B cell (primary cell): ENCODE data around the gene DLG2. TPM values are rescaled to one million over a fixed set of nuclear protein-coding genes. Genes with fewer than 3 reads are reported as not detected.

Experiments used
- ATAC-seq: fragments of 200-7000 bp; cut with Tn5 transposase; one replicate; pipeline ENCODE4 v1.10.0; 2021; ENCODE audit warnings: low read depth, mild to moderate bottlenecking, moderate number of reproducible peaks, moderate library complexity
- CTCF ChIA-PET: fragments of 350-600 bp; sonication (Branson Sonifier 250); formaldehyde crosslinking; loops from one replicate; lab custom pipeline; 2021; ENCODE audit warnings: antibody characterized with exemption, inconsistent platforms; lab: Charles Lee
- POLR2A ChIA-PET: fragments of 350-600 bp; sonication (Branson Sonifier 250); formaldehyde crosslinking; loops from one replicate; lab custom pipeline; 2021; ENCODE audit warnings: antibody characterized with exemption; lab: Charles Lee
- DNase-seq: peaks from one replicate; pipeline ENCODE4 v3.0.0; 2013
- H2AFZ ChIP-seq: 2 replicates; pipeline ENCODE4 v1.6.1; 2012; ENCODE audit warnings: mild to moderate bottlenecking, low read depth, low read length; ENCODE audit not compliant: insufficient read depth, poor library complexity, severe bottlenecking
- H3K27ac ChIP-seq, 2 donors: 1 replicate in 1 of 2; 2 replicates in 1 of 2; pipeline ENCODE4 v1.5.1; 2012 to 2013; ENCODE audit warnings: low read length in 2 of 2, mild to moderate bottlenecking in 2 of 2, moderate library complexity in 1 of 2
- H3K27me3 ChIP-seq, 4 experiments: fragments of 200-600 bp in 1 of 4; sonication (generic) in 1 of 4; replicated peaks in 1 of 4; 1 replicate in 2 of 4; 2 replicates in 2 of 4; pipeline versions ENCODE4 v1.6.1 to v1.7.0; 2013 to 2016; ENCODE audit warnings: low read length in 3 of 4, mild to moderate bottlenecking in 2 of 4, mixed read lengths in 1 of 4, moderate library complexity in 1 of 4; ENCODE audit not compliant: insufficient read depth in 4 of 4, control insufficient read depth in 3 of 4; ENCODE audit errors: control extremely low read depth in 1 of 4
- H3K36me3 ChIP-seq, 2 experiments: replicated peaks in 1 of 2; 1 replicate in 1 of 2; 2 replicates in 1 of 2; pipeline versions ENCODE4 v1.6.1 to v1.7.1; 2013; ENCODE audit warnings: low read length in 1 of 2; ENCODE audit not compliant: insufficient read depth in 2 of 2, control insufficient read depth in 1 of 2; ENCODE audit errors: control extremely low read depth in 1 of 2, extremely low read depth in 1 of 2
- H3K4me1 ChIP-seq, 2 donors: fragments of 200-600 bp in 1 of 2; sonication (generic) in 1 of 2; 1 replicate in 1 of 2; 2 replicates in 1 of 2; pipeline versions ENCODE4 v1.5.1 to v1.6.1; 2013 to 2017; ENCODE audit warnings: low read length in 2 of 2; ENCODE audit not compliant: control insufficient read depth in 2 of 2, insufficient read depth in 2 of 2
- H3K4me2 ChIP-seq: replicated peaks from 2 replicates; pipeline ENCODE3; 2012; ENCODE audit warnings: mild to moderate bottlenecking, low read depth, low read length; ENCODE audit not compliant: poor library complexity, severe bottlenecking
- H3K4me3 ChIP-seq, 5 experiments: fragments of 200-600 bp in 1 of 5; sonication (generic) in 1 of 5; 1 replicate in 3 of 5; 2 replicates in 2 of 5; pipeline versions ENCODE4 v1.5.1 to v1.7.0; 2011 to 2016; ENCODE audit warnings: low read length in 4 of 5, mild to moderate bottlenecking in 4 of 5, low read depth in 2 of 5, control low read depth in 1 of 5, moderate library complexity in 1 of 5; ENCODE audit not compliant: insufficient read depth in 1 of 5; ENCODE audit errors: control extremely low read depth in 1 of 5, extremely low read depth in 1 of 5
- H3K79me2 ChIP-seq: fragments of 200-600 bp; sonication (generic); one replicate; pipeline ENCODE4 v1.6.0; 2016; ENCODE audit warnings: low read length; ENCODE audit not compliant: control insufficient read depth, insufficient read depth
- H3K9ac ChIP-seq: fragments of 200-600 bp; sonication (generic); 2 replicates; pipeline ENCODE4 v1.6.1; 2017; ENCODE audit warnings: mild to moderate bottlenecking, low read length, moderate library complexity
- H3K9me3 ChIP-seq, 3 donors: one replicate each; pipeline versions ENCODE4 v1.6.1 to v1.7.1; 2013; ENCODE audit warnings: low read length in 2 of 3; ENCODE audit not compliant: control insufficient read depth in 2 of 3, insufficient read depth in 1 of 3; ENCODE audit errors: control extremely low read depth in 1 of 3
- H4K20me1 ChIP-seq: 2 replicates; pipeline ENCODE4 v1.6.0; 2012; ENCODE audit warnings: mild to moderate bottlenecking, low read length; ENCODE audit not compliant: insufficient read depth, control insufficient read depth, poor library complexity, severe bottlenecking
- H3K27ac Mint-ChIP-seq: one replicate; pipeline ENCODE4 v1.8.0; 2021; ENCODE audit warnings: mixed read lengths
- H3K27me3 Mint-ChIP-seq: one replicate; pipeline ENCODE4 v1.8.0; 2021; ENCODE audit warnings: mixed read lengths
- H3K4me1 Mint-ChIP-seq: one replicate; pipeline ENCODE4 v1.8.0; 2021; ENCODE audit warnings: mixed read lengths
- H3K4me3 Mint-ChIP-seq: one replicate; pipeline ENCODE4 v1.8.0; 2021; ENCODE audit warnings: mixed read lengths
- H3K9me3 Mint-ChIP-seq: one replicate; pipeline ENCODE4 v1.8.0; 2022; ENCODE audit warnings: mixed read lengths; ENCODE audit not compliant: insufficient read depth
- EZH2 ChIP-seq: IDR thresholded peaks from 2 replicates; pipeline ENCODE4 v1.6.1; 2012; ENCODE audit warnings: borderline replicate concordance, low read depth, mild to moderate bottlenecking, moderate library complexity, low read length; ENCODE audit not compliant: insufficient read depth, poor library complexity, severe bottlenecking
- WGBS: methylation state at CpG from one replicate; pipeline ENCODE4 v1.1.5; 2013; ENCODE audit warnings: missing lambda C conversion rate; ENCODE audit not compliant: insufficient coverage; 5-methylcytosine and 5-hydroxymethylcytosine counted together
- intact Hi-C: fragments of 100-400 bp; cut with micrococcal nuclease; formaldehyde crosslinking; loops from one replicate; pipeline ENCODE4 v1.10.0; 2022
- polyA plus RNA-seq: library from polyadenylated mRNA; depleted of rRNA; stranded (reverse); fragments of >200 nt; gene quantifications from 2 replicates; pipeline ENCODE4 v1.2.3, GENCODE V29; 2012
- total RNA-seq, 2 donors: library from RNA; stranded (reverse); fragments of 120-200 nt in 1 of 2; gene quantifications; 1 replicate in 1 of 2; 2 replicates in 1 of 2; pipeline versions ENCODE4 v1.2.3 to v1.2.4, GENCODE V29; 2013 to 2022
- TF ChIP-seq, protein P1 (sequence below): fragments of 200-600 bp; IDR thresholded peaks from one replicate; pipeline ENCODE4 v1.8.0; 2022; ENCODE audit warnings: antibody characterized with exemption, mild to moderate bottlenecking

The DLG2 gene
- total and polyA plus RNA-seq, 2 donors (not counting 1 experiment from before 2014, with no cell fraction given), result 0.54 to 5.4 TPM

DNA sequence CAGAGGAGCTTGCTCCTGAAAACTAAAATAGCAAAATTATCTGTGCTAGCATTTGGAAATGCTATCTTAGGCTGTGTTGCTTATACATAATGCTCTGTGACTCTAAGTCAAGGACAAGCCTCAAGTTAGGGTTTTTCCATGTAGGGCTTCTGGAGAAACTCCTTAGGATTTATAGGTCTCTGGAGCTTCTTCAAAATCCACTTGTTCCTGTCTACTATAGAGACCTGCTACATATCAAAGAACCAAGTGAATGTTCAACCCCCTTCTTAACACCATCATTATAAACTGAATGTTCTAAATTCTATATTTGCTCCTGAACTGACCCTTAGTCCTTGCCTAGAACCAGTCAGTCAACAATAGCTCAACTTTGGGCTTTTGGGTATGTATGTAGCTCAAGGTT is 1817.9 kb downstream of the DLG2 start:
- Histone ChIP-seq H3K36me3 (no peaks in the 10 kb centered on the region), H3K9ac (no peak overlapping the region), H3K4me1 (no peaks in the 10 kb centered on the region), H4K20me1 (no peaks in the 10 kb centered on the region), H2AFZ (no peak overlapping the region), H3K9me3 (peaks cover 0 to 1% (median 0%) of the 10 kb centered on the region in 3 donors), H3K79me2 (no peaks in the 10 kb centered on the region), H3K27me3 (peaks cover 0 to 3% (median 1%) of the 10 kb centered on the region in 4 experiments), H3K4me3 (no peak overlapping the region), H3K27ac (no peak overlapping the region), H3K4me2 (no peak overlapping the region)
- TF ChIP-seq EZH2, result no peak
- TF ChIP-seq, protein P1, sequence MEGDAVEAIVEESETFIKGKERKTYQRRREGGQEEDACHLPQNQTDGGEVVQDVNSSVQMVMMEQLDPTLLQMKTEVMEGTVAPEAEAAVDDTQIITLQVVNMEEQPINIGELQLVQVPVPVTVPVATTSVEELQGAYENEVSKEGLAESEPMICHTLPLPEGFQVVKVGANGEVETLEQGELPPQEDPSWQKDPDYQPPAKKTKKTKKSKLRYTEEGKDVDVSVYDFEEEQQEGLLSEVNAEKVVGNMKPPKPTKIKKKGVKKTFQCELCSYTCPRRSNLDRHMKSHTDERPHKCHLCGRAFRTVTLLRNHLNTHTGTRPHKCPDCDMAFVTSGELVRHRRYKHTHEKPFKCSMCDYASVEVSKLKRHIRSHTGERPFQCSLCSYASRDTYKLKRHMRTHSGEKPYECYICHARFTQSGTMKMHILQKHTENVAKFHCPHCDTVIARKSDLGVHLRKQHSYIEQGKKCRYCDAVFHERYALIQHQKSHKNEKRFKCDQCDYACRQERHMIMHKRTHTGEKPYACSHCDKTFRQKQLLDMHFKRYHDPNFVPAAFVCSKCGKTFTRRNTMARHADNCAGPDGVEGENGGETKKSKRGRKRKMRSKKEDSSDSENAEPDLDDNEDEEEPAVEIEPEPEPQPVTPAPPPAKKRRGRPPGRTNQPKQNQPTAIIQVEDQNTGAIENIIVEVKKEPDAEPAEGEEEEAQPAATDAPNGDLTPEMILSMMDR, result no peak
- no peaks in the 10 kb centered on the region for H3K4me1 Mint-ChIP-seq
- ATAC-seq (no peak), DNase-seq (no peak)
- ChIA-PET CTCF (interaction anchor here (2.0 kb wide), 1 partner anchor 11 kb away, joined by 7 read pairs; no protein-coding TSS in a partner anchor), POLR2A (no interaction called here)
- no peak overlapping the region for H3K27ac Mint-ChIP-seq
- peaks cover 24% of the 10 kb centered on the region for H3K27me3 Mint-ChIP-seq
- no peaks in the 10 kb centered on the region for H3K9me3 Mint-ChIP-seq
- no peak overlapping the region for H3K4me3 Mint-ChIP-seq
- intact Hi-C loops, result no loop called here

DNA sequence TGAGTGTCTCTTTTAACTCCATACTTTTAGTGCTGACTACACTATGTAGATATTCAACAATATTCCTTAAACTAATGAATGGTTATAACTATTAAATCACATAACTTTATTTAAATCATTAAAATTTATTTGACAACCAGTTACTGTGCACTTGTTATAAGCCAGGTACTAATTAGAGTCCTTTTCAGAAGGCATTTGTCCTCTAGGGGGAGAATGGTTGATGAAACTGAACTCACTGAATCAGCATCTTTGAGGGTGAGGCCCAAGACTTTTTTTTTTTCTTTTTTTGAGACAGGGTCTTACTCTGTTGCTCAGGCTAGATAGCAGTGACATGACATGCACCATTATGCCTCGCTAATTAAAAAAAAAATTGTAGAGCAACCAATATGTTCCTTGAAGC is 1825.3 kb downstream of the DLG2 start:
- H3K27ac ChIP-seq, result no peak overlapping the region
- ATAC-seq (no peak), DNase-seq (no peak)
- H3K4me3 ChIP-seq, result no peak overlapping the region
- no peaks in the 10 kb centered on the region for H3K4me1 ChIP-seq
- 80% methylated on average over 1 of the region's 1 CpG for WGBS
- H3K4me1 Mint-ChIP-seq, result no peaks in the 10 kb centered on the region
- POLR2A ChIA-PET, result no interaction called here
- H3K27me3 ChIP-seq, result no peaks in the 10 kb centered on the region
- no peak overlapping the region for H3K4me2 ChIP-seq
- TF ChIP-seq, protein P1, result no peak
- TF ChIP-seq EZH2, result no peak
- no peak overlapping the region for H3K27ac Mint-ChIP-seq
- peaks cover 0 to 1% (median 0%) of the 10 kb centered on the region in 3 donors for H3K9me3 ChIP-seq
- H4K20me1 ChIP-seq, result no peaks in the 10 kb centered on the region
- no peak overlapping the region for H3K4me3 Mint-ChIP-seq
- intact Hi-C loops, result no loop called here
- CTCF ChIA-PET, result interaction anchor here (0.9 to 1.0 kb wide), 2 partner anchors 17 to 1084 kb away, joined by 3 read pairs; no protein-coding TSS in a partner anchor
- H3K79me2 ChIP-seq, result no peaks in the 10 kb centered on the region
- H3K9ac ChIP-seq, result no peak overlapping the region
- no peaks in the 10 kb centered on the region for H3K36me3 ChIP-seq
- H3K27me3 Mint-ChIP-seq, result peaks cover 24% of the 10 kb centered on the region
- no peak overlapping the region for H2AFZ ChIP-seq
- no peaks in the 10 kb centered on the region for H3K9me3 Mint-ChIP-seq
